Neural cell (in vitro differentiated cells): ENCODE results near the gene AGBL1. TPM values are rescaled to one million over a fixed set of nuclear protein-coding genes. Genes with fewer than 3 reads are reported as not detected.

Experiments
- H2AFZ ChIP-seq: fragments of 200-600, 300-800 bp; sonication (generic), shearing (Covaris generic); 2 replicates; pipeline ENCODE4 v1.6.0; 2014; ENCODE audit warnings: low read depth, mild to moderate bottlenecking, antibody characterized with exemption, low read length, moderate library complexity
- H3F3A ChIP-seq: fragments of 200-600 bp; shearing (Covaris generic); 2 replicates; pipeline ENCODE4 v1.6.1; 2016; ENCODE audit warnings: mild to moderate bottlenecking, moderate library complexity, mixed read lengths, antibody characterized with exemption, low read length; ENCODE audit not compliant: insufficient read depth, poor library complexity, severe bottlenecking
- H3K27ac ChIP-seq: fragments of 200-600, 300-800 bp; sonication (generic), shearing (Covaris generic); 2 replicates; pipeline ENCODE4 v1.5.1; 2014; ENCODE audit warnings: mild to moderate bottlenecking, low read length, moderate library complexity
- H3K27me3 ChIP-seq: fragments of 300-800, 200-600 bp; sonication (generic), shearing (Covaris generic); 2 replicates; pipeline ENCODE4 v1.6.0; 2014; ENCODE audit warnings: mild to moderate bottlenecking, low read depth, low read length, moderate library complexity; ENCODE audit not compliant: insufficient read depth
- H3K36me3 ChIP-seq: fragments of 300-800, 200-600 bp; sonication (generic), shearing (Covaris generic); 2 replicates; pipeline ENCODE4 v1.5.1; 2014; ENCODE audit warnings: mild to moderate bottlenecking, antibody characterized with exemption, low read length, moderate library complexity; ENCODE audit not compliant: insufficient read depth
- H3K4me2 ChIP-seq: fragments of 300-800, 200-600 bp; sonication (generic), shearing (Covaris generic); 2 replicates; pipeline ENCODE4 v1.6.0; 2014; ENCODE audit warnings: mild to moderate bottlenecking, low read length
- H3K4me3 ChIP-seq: fragments of 300-800, 200-600 bp; sonication (generic), shearing (Covaris generic); 2 replicates; pipeline ENCODE4 v1.5.1; 2014; ENCODE audit warnings: mild to moderate bottlenecking, low read length, moderate library complexity
- H3K79me2 ChIP-seq: fragments of 200-600 bp; shearing (Covaris generic); replicated peaks from 2 replicates; pipeline ENCODE4 v1.6.0; 2014; ENCODE audit warnings: mild to moderate bottlenecking, low read length, moderate library complexity; ENCODE audit not compliant: insufficient read depth
- H3K9ac ChIP-seq: fragments of 300-800, 200-600 bp; sonication (generic), shearing (Covaris generic); 2 replicates; pipeline ENCODE4 v1.6.1; 2016; ENCODE audit warnings: mild to moderate bottlenecking, low read length, mixed read lengths
- H3K9me2 ChIP-seq: fragments of 200-600 bp; shearing (Covaris generic); 2 replicates; pipeline ENCODE4 v1.6.1; 2016; ENCODE audit warnings: mild to moderate bottlenecking, low read length, mixed read lengths; ENCODE audit not compliant: insufficient read depth
- H3K9me3 ChIP-seq: fragments of 200-600, 300-800 bp; sonication (generic), shearing (Covaris generic); 2 replicates; pipeline ENCODE4 v1.6.1; 2016; ENCODE audit warnings: mild to moderate bottlenecking, mixed run types, low read length, moderate library complexity, mixed read lengths
- H4K20me1 ChIP-seq: fragments of 200-600 bp; shearing (Covaris generic); 2 replicates; pipeline ENCODE4 v1.6.1; 2016; ENCODE audit warnings: mild to moderate bottlenecking, mixed run types; ENCODE audit not compliant: insufficient read depth
- CTCF ChIP-seq: fragments of 450-650 bp; IDR thresholded peaks from 2 replicates; pipeline ENCODE4 v1.5.1; 2014; ENCODE audit warnings: antibody characterized with exemption, mild to moderate bottlenecking, moderate library complexity; ENCODE audit not compliant: poor library complexity, severe bottlenecking
- EP300 ChIP-seq: fragments of 450-650 bp; conservative IDR thresholded peaks from 2 replicates; pipeline ENCODE4 v1.6.1; 2014; ENCODE audit warnings: antibody characterized with exemption, mild to moderate bottlenecking, moderate library complexity; ENCODE audit not compliant: poor library complexity, severe bottlenecking
- EZH2 ChIP-seq: fragments of 200-600, 300-800 bp; shearing (Covaris generic), sonication (generic); IDR thresholded peaks from 2 replicates; pipeline ENCODE4 v1.6.1; 2014; ENCODE audit warnings: antibody characterized with exemption, low read length, borderline replicate concordance, mild to moderate bottlenecking; ENCODE audit not compliant: insufficient read depth, poor library complexity, severe bottlenecking
- MXI1 ChIP-seq: fragments of 450-650 bp; conservative IDR thresholded peaks from 2 replicates; pipeline ENCODE4 v1.6.1; 2014; ENCODE audit warnings: antibody characterized with exemption, mild to moderate bottlenecking; ENCODE audit not compliant: poor library complexity, severe bottlenecking
- POLR2AphosphoS5 ChIP-seq: IDR thresholded peaks from 2 replicates; pipeline ENCODE4 v1.6.1; 2012
- RAD21 ChIP-seq: fragments of 450-650 bp; conservative IDR thresholded peaks from 2 replicates; pipeline ENCODE4 v1.6.1; 2014; ENCODE audit warnings: antibody characterized with exemption, mild to moderate bottlenecking, moderate library complexity
- REST ChIP-seq: IDR thresholded peaks from 2 replicates; pipeline ENCODE4 v1.6.1; 2012; ENCODE audit warnings: borderline replicate concordance
- SMC3 ChIP-seq: fragments of 450-650 bp; conservative IDR thresholded peaks from 2 replicates; pipeline ENCODE4 v1.6.1; 2014; ENCODE audit warnings: antibody characterized with exemption, mild to moderate bottlenecking, moderate library complexity; ENCODE audit not compliant: poor library complexity
- TAF1 ChIP-seq: IDR thresholded peaks from 2 replicates; pipeline ENCODE4 v1.6.1; 2012; ENCODE audit warnings: low read depth
- polyA plus RNA-seq: library from polyadenylated mRNA; depleted of rRNA; stranded (reverse); fragments of >200 nt; gene quantifications from 2 replicates; pipeline ENCODE4 v1.2.3, GENCODE V29; 2014

The AGBL1 gene
- polyA plus RNA-seq, 1 donor from 2014 or later = 0.12 TPM

GRCh38 chr15:86855307-86856291, 775.9 kb downstream of the AGBL1 start:
- no peak overlapping the region for H3K9ac ChIP-seq
- H3K4me2 ChIP-seq = no peak overlapping the region
- no peaks in the 10 kb centered on the region for H3K79me2 ChIP-seq
- H3K27me3 ChIP-seq = no peaks in the 10 kb centered on the region
- no peaks in the 10 kb centered on the region for H3K9me3 ChIP-seq
- no peak overlapping the region for H3K27ac ChIP-seq
- H3K4me3 ChIP-seq = no peak overlapping the region
- H3F3A ChIP-seq = no peaks in the 10 kb centered on the region
- no peaks in the 10 kb centered on the region for H4K20me1 ChIP-seq
- TF ChIP-seq POLR2AphosphoS5 (no peak), TAF1 (no peak), RAD21 (no peak), REST (no peak), EZH2 (no peak), MXI1 (no peak), EP300 (no peak), CTCF (no peak), SMC3 (no peak)
- no peaks in the 10 kb centered on the region for H3K36me3 ChIP-seq
- no peak overlapping the region for H2AFZ ChIP-seq
- no peaks in the 10 kb centered on the region for H3K9me2 ChIP-seq

- H3K9me3 ChIP-seq = no peaks in the 10 kb centered on the region
- no peak overlapping the region for H3K27ac ChIP-seq
- H3K79me2 ChIP-seq = no peaks in the 10 kb centered on the region
- no peak overlapping the region for H3K4me3 ChIP-seq
- no peak overlapping the region for H2AFZ ChIP-seq
- H3K9me2 ChIP-seq = no peaks in the 10 kb centered on the region
- H3K36me3 ChIP-seq = no peaks in the 10 kb centered on the region
- H4K20me1 ChIP-seq = no peaks in the 10 kb centered on the region
- TF ChIP-seq MXI1 (no peak), SMC3 (no peak), RAD21 (no peak), EZH2 (no peak), TAF1 (no peak), EP300 (no peak), REST (no peak), POLR2AphosphoS5 (no peak), CTCF (no peak)
- H3F3A ChIP-seq = no peaks in the 10 kb centered on the region
- no peaks in the 10 kb centered on the region for H3K27me3 ChIP-seq
- no peak overlapping the region for H3K4me2 ChIP-seq
- no peak overlapping the region for H3K9ac ChIP-seq
Observed at GRCh38 chr15:86857701-86858100, 778.0 kb downstream of the AGBL1 start.
